IMR-90 (cell line): ENCODE measurements around the gene JPH4. TPM values are rescaled to one million over a fixed set of nuclear protein-coding genes. Genes with fewer than 3 reads are reported as not detected.

Experiments used
- ATAC-seq: fragments of 200-7000 bp; cut with Tn5 transposase; 2 replicates; pipeline ENCODE4 v1.9.1; 2020; ENCODE audit warnings: low read depth, mild to moderate bottlenecking, moderate library complexity
- BruUV-seq: library from RNA; stranded (reverse); fragments of 400-500 nt; replicated peaks from 2 replicates; lab custom pipeline; 2021; lab: Mats Ljungman, UMichigan
- CTCF ChIA-PET: fragments of 300-600 bp; formaldehyde crosslinking; extraction: SDS; loops from one replicate; lab custom pipeline; 2021; ENCODE audit warnings: antibody characterized with exemption; lab: Yijun Ruan, JAX
- POLR2A ChIA-PET: fragments of 300-600 bp; sonication (Branson Sonifier 250); formaldehyde crosslinking; loops from one replicate; lab custom pipeline; 2022; ENCODE audit warnings: antibody characterized with exemption; ENCODE audit not compliant: unreplicated experiment; lab: Charles Lee
- DNase-seq: peaks from one replicate; pipeline ENCODE4 v3.0.0; 2013
- H2AFZ ChIP-seq: replicated peaks from 2 replicates; pipeline ENCODE3; 2013; ENCODE audit warnings: low read length, mild to moderate bottlenecking; ENCODE audit not compliant: poor library complexity
- H2AK5ac ChIP-seq: 2 replicates; pipeline ENCODE4 v1.6.1; 2013; ENCODE audit warnings: low read depth, low read length, inconsistent platforms
- H2AK9ac ChIP-seq: replicated peaks from 2 replicates; pipeline ENCODE3; 2013; ENCODE audit warnings: mild to moderate bottlenecking, low read depth, low read length, moderate library complexity; ENCODE audit not compliant: poor library complexity
- H2BK120ac ChIP-seq: 2 replicates; pipeline ENCODE4 v1.6.1; 2013; ENCODE audit warnings: low read depth, low read length, inconsistent platforms
- H2BK15ac ChIP-seq: 3 replicates; pipeline ENCODE4 v1.6.1; 2013; ENCODE audit warnings: low read depth, low read length, inconsistent platforms
- H2BK20ac ChIP-seq: 2 replicates; pipeline ENCODE4 v1.6.1; 2013; ENCODE audit warnings: low read depth, mild to moderate bottlenecking, inconsistent platforms, low read length, moderate library complexity
- H2BK5ac ChIP-seq: 2 replicates; pipeline ENCODE4 v1.6.1; 2013; ENCODE audit warnings: mild to moderate bottlenecking, low read depth, low read length, inconsistent platforms; ENCODE audit not compliant: poor library complexity, severe bottlenecking
- H3K14ac ChIP-seq: replicated peaks from 2 replicates; pipeline ENCODE4 v1.6.1; 2013; ENCODE audit warnings: low read depth, low read length, inconsistent platforms
- H3K18ac ChIP-seq: 2 replicates; pipeline ENCODE4 v1.6.1; 2013; ENCODE audit warnings: low read depth, low read length, control low read depth
- H3K23ac ChIP-seq: 2 replicates; pipeline ENCODE4 v1.6.1; 2013; ENCODE audit warnings: low read depth, low read length, inconsistent platforms
- H3K27ac ChIP-seq: 2 replicates; pipeline ENCODE4 v1.5.1; 2013; ENCODE audit warnings: mild to moderate bottlenecking, control low read depth, low read length; ENCODE audit not compliant: insufficient read depth
- H3K27me3 ChIP-seq: 2 replicates; pipeline ENCODE4 v1.6.1; 2013; ENCODE audit warnings: low read length; ENCODE audit not compliant: control insufficient read depth, insufficient read depth
- H3K36me3 ChIP-seq: 2 replicates; pipeline ENCODE4 v1.6.1; 2013; ENCODE audit warnings: low read length, mixed read lengths; ENCODE audit not compliant: control insufficient read depth, insufficient read depth
- H3K4ac ChIP-seq: 2 replicates; pipeline ENCODE4 v1.6.1; 2013; ENCODE audit warnings: low read depth, low read length, inconsistent platforms
- H3K4me1 ChIP-seq: 2 replicates; pipeline ENCODE4 v1.6.1; 2013; ENCODE audit warnings: low read length, mixed read lengths; ENCODE audit not compliant: control insufficient read depth, insufficient read depth
- H3K4me2 ChIP-seq: 2 replicates; pipeline ENCODE4 v1.6.1; 2013; ENCODE audit warnings: low read depth, mild to moderate bottlenecking, control low read depth, low read length, moderate library complexity
- H3K4me3 ChIP-seq: 2 replicates; pipeline ENCODE4 v1.5.1; 2013; ENCODE audit warnings: low read depth, mild to moderate bottlenecking, control low read depth, low read length, moderate library complexity; ENCODE audit not compliant: insufficient read depth
- H3K56ac ChIP-seq: 2 replicates; pipeline ENCODE4 v1.6.1; 2013; ENCODE audit warnings: low read length, inconsistent platforms; ENCODE audit not compliant: insufficient read depth; ENCODE audit errors: extremely low read depth
- H3K79me1 ChIP-seq, 2 experiments: 2 replicates each; pipeline ENCODE4 v1.6.1; 2013; ENCODE audit warnings: low read length in 2 of 2, inconsistent platforms in 1 of 2, low read depth in 1 of 2
- H3K9ac ChIP-seq: 2 replicates; pipeline ENCODE4 v1.6.1; 2013; ENCODE audit warnings: low read depth, low read length, control low read depth
- H3K9me1 ChIP-seq: 2 replicates; pipeline ENCODE4 v1.6.1; 2013; ENCODE audit warnings: low read length, inconsistent platforms; ENCODE audit not compliant: insufficient read depth
- H3K9me3 ChIP-seq: 2 replicates; pipeline ENCODE4 v1.6.1; 2013; ENCODE audit warnings: low read length; ENCODE audit not compliant: control insufficient read depth, insufficient read depth
- H4K20me1 ChIP-seq: 2 replicates; pipeline ENCODE4 v1.6.1; 2013; ENCODE audit warnings: low read length, inconsistent platforms; ENCODE audit not compliant: insufficient read depth
- H4K5ac ChIP-seq: 2 replicates; pipeline ENCODE4 v1.6.1; 2013; ENCODE audit warnings: mild to moderate bottlenecking, low read depth, low read length, control low read depth
- H4K8ac ChIP-seq, 2 experiments: 2 replicates each; pipeline ENCODE4 v1.6.1; 2013; ENCODE audit warnings: low read depth in 2 of 2, low read length in 2 of 2, control low read depth in 1 of 2, inconsistent platforms in 1 of 2
- H4K91ac ChIP-seq: 2 replicates; pipeline ENCODE4 v1.6.1; 2013; ENCODE audit warnings: low read depth, low read length, inconsistent platforms; ENCODE audit not compliant: insufficient read depth
- BHLHE40 ChIP-seq: fragments of 150-350 bp; IDR thresholded peaks from 2 replicates; pipeline ENCODE4 v1.6.1; 2016; ENCODE audit warnings: mild to moderate bottlenecking, low read depth, low read length
- CEBPB ChIP-seq: IDR thresholded peaks from 2 replicates; pipeline ENCODE4 v1.6.1; 2012; ENCODE audit warnings: low read depth, low read length, improper control_type of control experiment
- CHD1 ChIP-seq: IDR thresholded peaks from 2 replicates; pipeline ENCODE4 v1.6.1; 2012; ENCODE audit warnings: low read depth, low read length, improper control_type of control experiment
- CTCF ChIP-seq: conservative IDR thresholded peaks from 2 replicates; pipeline ENCODE4 v1.5.1; 2012; ENCODE audit warnings: mild to moderate bottlenecking, low read depth, low read length, improper control_type of control experiment
- ELK1 ChIP-seq: fragments of 150-350 bp; IDR thresholded peaks from 2 replicates; pipeline ENCODE4 v1.6.1; 2016; ENCODE audit warnings: low read depth, mild to moderate bottlenecking, low read length, moderate library complexity, borderline replicate concordance
- FOS ChIP-seq: fragments of 150-350 bp; IDR thresholded peaks from 2 replicates; pipeline ENCODE4 v1.6.1; 2016; ENCODE audit warnings: low read depth, low read length
- MAFK ChIP-seq: IDR thresholded peaks from 2 replicates; pipeline ENCODE4 v1.6.1; 2012; ENCODE audit warnings: low read depth, low read length, improper control_type of control experiment
- MAZ ChIP-seq: IDR thresholded peaks from 2 replicates; pipeline ENCODE4 v1.6.1; 2012; ENCODE audit warnings: low read depth, mild to moderate bottlenecking, low read length, improper control_type of control experiment, moderate library complexity, borderline replicate concordance
- MXI1 ChIP-seq: IDR thresholded peaks from 2 replicates; pipeline ENCODE4 v1.6.1; 2012; ENCODE audit warnings: low read depth, mild to moderate bottlenecking, low read length, moderate library complexity, borderline replicate concordance
- NFE2L2 ChIP-seq: fragments of 150-350 bp; IDR thresholded peaks from 2 replicates; pipeline ENCODE4 v1.6.1; 2016; ENCODE audit warnings: low read depth, mild to moderate bottlenecking, low read length
- POLR2A ChIP-seq: IDR thresholded peaks from 2 replicates; pipeline ENCODE4 v1.6.1; 2012; ENCODE audit warnings: mild to moderate bottlenecking, low read depth, low read length
- RAD21 ChIP-seq: IDR thresholded peaks from 2 replicates; pipeline ENCODE4 v1.6.1; 2012; ENCODE audit warnings: low read length, improper control_type of control experiment
- RCOR1 ChIP-seq: IDR thresholded peaks from 2 replicates; pipeline ENCODE4 v1.6.1; 2012; ENCODE audit warnings: mild to moderate bottlenecking, low read length, improper control_type of control experiment; ENCODE audit not compliant: insufficient replicate concordance
- RFX5 ChIP-seq: IDR thresholded peaks from 2 replicates; pipeline ENCODE4 v1.8.0; 2012; ENCODE audit warnings: low read depth, mild to moderate bottlenecking, low read length, moderate library complexity
- SMC3 ChIP-seq: fragments of 150-350 bp; IDR thresholded peaks from 2 replicates; pipeline ENCODE4 v1.6.1; 2016; ENCODE audit warnings: low read depth, mild to moderate bottlenecking, antibody characterized with exemption, low read length, moderate library complexity
- USF2 ChIP-seq: fragments of 150-350 bp; IDR thresholded peaks from 2 replicates; pipeline ENCODE4 v1.6.1; 2017; ENCODE audit warnings: mild to moderate bottlenecking, antibody characterized with exemption, low read length, low read depth
- WGBS, 2 experiments: methylation state at CpG; one replicate each; pipeline versions ENCODE4 v1.1.5 to v1.1.7; 2013; ENCODE audit warnings: missing lambda C conversion rate in 2 of 2; ENCODE audit not compliant: insufficient read length in 1 of 2; ENCODE audit errors: extremely low coverage in 2 of 2; 5-methylcytosine and 5-hydroxymethylcytosine counted together
- dilution Hi-C: fragments of 300-500 bp; cut with HindIII; formaldehyde crosslinking; loops from one replicate; pipeline ENCODE4 v1.14.3; 2018; ENCODE audit warnings: low sequenced_read_pairs; ENCODE audit not compliant: unreplicated experiment
- in situ Hi-C: fragments of 300-500 bp; cut with MboI; formaldehyde crosslinking; loops from 3 replicates; pipeline ENCODE4 v1.14.3; 2019; ENCODE audit warnings: low sequenced_read_pairs, inconsistent platforms, mixed read lengths
- intact Hi-C: fragments of 100-400 bp; cut with micrococcal nuclease; formaldehyde crosslinking; loops from 2 replicates; pipeline ENCODE4 v1.10.0; 2022
- polyA plus RNA-seq, 3 experiments: library from polyadenylated mRNA; depleted of rRNA; stranded (reverse); fragments of >200 nt; gene quantifications; 2 replicates each; pipeline ENCODE4 v1.2.3, GENCODE V29; 2012; ENCODE audit warnings: low replicate concordance in 1 of 3
- total RNA-seq: library from RNA; depleted of rRNA; stranded (reverse); fragments of >200 nt; gene quantifications from 2 replicates; pipeline ENCODE4 v1.2.3, GENCODE V29; 2012

Gene JPH4
- total and polyA plus RNA-seq, 2 of the 4 experiments (the other 2 are of a cell fraction): not detected

GRCh38 chr14:23529016-23529415 is 49.6 kb downstream of the JPH4 start:
- BruUV-seq: no TSS peak
- TF ChIP-seq MXI1 (no peak), MAZ (no peak), MAFK (no peak), CHD1 (no peak), SMC3 (no peak), ELK1 (no peak), USF2 (no peak), RAD21 (no peak), RCOR1 (no peak), NFE2L2 (no peak), FOS (no peak), CTCF (no peak), POLR2A (no peak), BHLHE40 (no peak), RFX5 (no peak), CEBPB (no peak)
- no peaks in the 10 kb centered on the region for H3K27me3 ChIP-seq

More at GRCh38 chr14:23529016-23529415, 49.6 kb downstream of the JPH4 start:
- Histone ChIP-seq H3K18ac (no peak overlapping the region), H4K8ac (no peak overlapping the region), H3K23ac (no peak overlapping the region), H3K4me3 (no peak overlapping the region), H2AK9ac (no peak overlapping the region), H3K4me2 (no peak overlapping the region), H2BK20ac (no peak overlapping the region), H3K27ac (no peak overlapping the region), H4K5ac (no peak overlapping the region), H3K4me1 (no peaks in the 10 kb centered on the region), H3K4ac (no peak overlapping the region), H3K36me3 (no peaks in the 10 kb centered on the region), H4K91ac (no peak overlapping the region), H3K56ac (no peak overlapping the region), H3K9me1 (no peaks in the 10 kb centered on the region), H3K14ac (no peak overlapping the region), H4K20me1 (no peaks in the 10 kb centered on the region), H3K79me1 (no peaks in the 10 kb centered on the region), H2BK15ac (no peak overlapping the region), H2AK5ac (no peak overlapping the region), H2BK5ac (no peak overlapping the region), H2BK120ac (no peak overlapping the region), H3K9ac (no peak overlapping the region), H3K9me3 (no peaks in the 10 kb centered on the region), H2AFZ (no peak overlapping the region)
- intact Hi-C loops: no loop called here
- in situ Hi-C loops: no loop called here
- dilution Hi-C loops: no loop called here
- ATAC-seq (no peak), DNase-seq (no peak)
- no CpG with 5 or more reads among the region's 3 CpGs for WGBS, 2 experiments
- CTCF ChIA-PET: interaction anchor here (0.8 to 1.2 kb wide), 2 partner anchors 19 to 49 kb away, joined by 3 read pairs; no protein-coding TSS in a partner anchor
- POLR2A ChIA-PET: interaction anchor here (0.6 kb wide), 1 partner anchor 59 kb away, joined by 3 read pairs; the partner anchor contains the start of gene NGDN
